ENCODE results near the gene CRY2.

GRCh38 chr11:45884596-45885185 is 37.4 kb downstream of the CRY2 start:
- TF ChIP-seq CTCF (conservative IDR thresholded peaks at IDR 0.05 in 1 of 2, IDR thresholded peaks at IDR 0.05 in 1 of 2; ENCODE audit: extremely low read depth in 1 of 2, insufficient read depth in 1 of 2, low read depth in 1 of 2, low read length in 2 of 2) (no peak), EZH2 (IDR thresholded peaks at IDR 0.05; ENCODE audit: borderline replicate concordance, low read length) (no peak)
